ENCODE measurements around the gene IGFLR1.
A peak's percentile ranks its signal among the peaks of the same experiment; 100 is the strongest.
"Not testable (repeated sequence)": the region's sequence is repeated elsewhere in the genome, so short reads cannot be mapped to it uniquely, and the experiment has no call there.

The IGFLR1 gene

GRCh38 chr19:35708391-35708790 is 33.9 kb downstream of the IGFLR1 start:
- DNase-seq (ENCODE audit: low read depth in 2 of 2) = no peak

GRCh38 chr19:35704218-35704617 is 38.0 kb downstream of the IGFLR1 start, which contains the start of gene ZBTB32:
Gene ZBTB32, plus strand, starts transcription at chr19:35704558. Its CDS starts 10,069 bp downstream, at chr19:35714627.
- DNase-seq (ENCODE audit: low read depth in 2 of 2) = no peak

- DNase-seq (ENCODE audit: low read depth in 2 of 2) = no peak
Observed at GRCh38 chr19:35703343-35703742, 38.9 kb downstream of the IGFLR1 start.

- DNase-seq (ENCODE audit: low read depth in 2 of 2) = peak; percentile 85 to 90
Observed at GRCh38 chr19:35702223-35703012, 39.8 kb downstream of the IGFLR1 start.

GRCh38 chr19:35696835-35697234 is 45.4 kb downstream of the IGFLR1 start:
- no peak for DNase-seq (ENCODE audit: low read depth in 2 of 2)

- no peak for DNase-seq (ENCODE audit: low read depth in 2 of 2)
Observed at GRCh38 chr19:35695895-35696422, 46.3 kb downstream of the IGFLR1 start.

GRCh38 chr19:35693835-35694599 is 48.2 kb downstream of the IGFLR1 start:
- peak; percentile 80 to 84 for DNase-seq (ENCODE audit: low read depth in 2 of 2)

GRCh38 chr19:35693422-35693821 is 48.8 kb downstream of the IGFLR1 start:
- DNase-seq (ENCODE audit: low read depth in 2 of 2) = no peak

GRCh38 chr19:35692010-35692409 is 50.2 kb downstream of the IGFLR1 start:
- DNase-seq (ENCODE audit: low read depth in 2 of 2) = no peak

GRCh38 chr19:35691106-35691505 is 51.1 kb downstream of the IGFLR1 start:
- DNase-seq (ENCODE audit: low read depth in 2 of 2) = not testable (repeated sequence)

GRCh38 chr19:35689836-35690235 is 52.4 kb downstream of the IGFLR1 start:
- no peak for DNase-seq (ENCODE audit: low read depth in 2 of 2)

All from activated CD8-positive, alpha-beta memory T cell treated with anti-CD3 and anti-CD28 coated beads for 4 hours (primary cell).